ENCODE measurements around the gene ADGRL3. TPM values are rescaled to one million over a fixed set of nuclear protein-coding genes. Genes with fewer than 3 reads are reported as not detected.

ADGRL3 gene
- total RNA-seq, 4 donors from 2014 or later = 6.1 to 26.0 (median 7.3) TPM

DNA sequence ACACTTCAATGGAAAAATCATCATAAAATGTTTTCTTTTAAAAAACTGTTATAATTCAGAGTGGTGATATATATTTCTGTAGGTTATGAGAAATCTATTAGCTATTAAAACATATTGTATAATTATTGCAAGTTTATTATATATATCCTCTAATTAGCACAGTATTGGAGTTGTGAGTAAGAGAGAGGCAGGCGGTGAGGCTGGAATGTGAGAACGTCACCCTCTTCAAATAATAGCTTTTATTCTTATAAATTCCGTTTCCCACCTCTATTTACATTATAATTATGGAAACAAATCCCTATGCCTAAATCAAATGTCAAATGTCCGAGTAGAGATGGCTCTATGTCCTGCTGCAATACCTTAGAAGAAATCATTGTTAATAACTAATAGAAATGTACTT lies 292.9 kb downstream of the ADGRL3 start:
- no peak for ATAC-seq
- H3K27me3 ChIP-seq = no peaks in the 10 kb centered on the region
- 77 to 92% methylated on average over 4 of the region's 4 CpGs for WGBS, 2 donors (ENCODE audit: low coverage in 1 of 2)
- no peaks in the 10 kb centered on the region for H3K4me1 ChIP-seq
- H3K9me3 ChIP-seq = no peaks in the 10 kb centered on the region
- H3K4me3 ChIP-seq = no peak overlapping the region
- no peaks in the 10 kb centered on the region for H3K36me3 ChIP-seq
- no peak overlapping the region for H3K27ac ChIP-seq
- no peak for TF ChIP-seq POLR2A (IDR thresholded peaks at IDR 0.05)
- TF ChIP-seq, protein P1, sequence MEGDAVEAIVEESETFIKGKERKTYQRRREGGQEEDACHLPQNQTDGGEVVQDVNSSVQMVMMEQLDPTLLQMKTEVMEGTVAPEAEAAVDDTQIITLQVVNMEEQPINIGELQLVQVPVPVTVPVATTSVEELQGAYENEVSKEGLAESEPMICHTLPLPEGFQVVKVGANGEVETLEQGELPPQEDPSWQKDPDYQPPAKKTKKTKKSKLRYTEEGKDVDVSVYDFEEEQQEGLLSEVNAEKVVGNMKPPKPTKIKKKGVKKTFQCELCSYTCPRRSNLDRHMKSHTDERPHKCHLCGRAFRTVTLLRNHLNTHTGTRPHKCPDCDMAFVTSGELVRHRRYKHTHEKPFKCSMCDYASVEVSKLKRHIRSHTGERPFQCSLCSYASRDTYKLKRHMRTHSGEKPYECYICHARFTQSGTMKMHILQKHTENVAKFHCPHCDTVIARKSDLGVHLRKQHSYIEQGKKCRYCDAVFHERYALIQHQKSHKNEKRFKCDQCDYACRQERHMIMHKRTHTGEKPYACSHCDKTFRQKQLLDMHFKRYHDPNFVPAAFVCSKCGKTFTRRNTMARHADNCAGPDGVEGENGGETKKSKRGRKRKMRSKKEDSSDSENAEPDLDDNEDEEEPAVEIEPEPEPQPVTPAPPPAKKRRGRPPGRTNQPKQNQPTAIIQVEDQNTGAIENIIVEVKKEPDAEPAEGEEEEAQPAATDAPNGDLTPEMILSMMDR (IDR thresholded peaks at IDR 0.05) = no peak
- no peak for TF ChIP-seq EP300 (IDR thresholded peaks at IDR 0.05)
- no peak for TF ChIP-seq POLR2AphosphoS5 (IDR thresholded peaks at IDR 0.05)

DNA sequence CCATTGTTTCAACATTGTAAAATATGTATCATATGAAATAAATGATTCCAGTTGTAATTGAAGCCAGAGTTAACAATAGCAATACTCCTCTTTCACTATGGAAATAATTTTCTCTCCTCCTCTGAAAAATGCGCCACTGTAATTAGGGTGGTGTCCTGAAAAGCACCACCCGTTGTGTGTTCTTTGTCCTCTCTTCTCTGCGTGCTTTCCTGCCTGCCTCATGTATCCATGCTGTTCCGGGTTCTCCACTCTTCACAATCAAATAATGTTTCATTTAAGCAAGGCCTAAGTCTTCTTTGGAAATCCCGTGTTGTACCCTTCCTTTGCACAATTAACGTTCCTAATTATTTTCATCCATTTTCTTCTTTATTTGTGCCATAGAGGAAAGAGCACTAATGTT lies 293.3 kb downstream of the ADGRL3 start:
- TF ChIP-seq EP300 (IDR thresholded peaks at IDR 0.05) = no peak
- no peak for TF ChIP-seq POLR2A (IDR thresholded peaks at IDR 0.05)
- TF ChIP-seq, protein P1 (IDR thresholded peaks at IDR 0.05) = no peak
- no peak for TF ChIP-seq POLR2AphosphoS5 (IDR thresholded peaks at IDR 0.05)
- no peak overlapping the region for H3K27ac ChIP-seq
- WGBS, 2 donors (ENCODE audit: low coverage in 1 of 2) = 86 to 91% methylated on average over 6 of the region's 6 CpGs
- ATAC-seq = no peak
- no peaks in the 10 kb centered on the region for H3K4me1 ChIP-seq
- no peaks in the 10 kb centered on the region for H3K36me3 ChIP-seq
- H3K27me3 ChIP-seq = no peaks in the 10 kb centered on the region
- no peaks in the 10 kb centered on the region for H3K9me3 ChIP-seq
- no peak overlapping the region for H3K4me3 ChIP-seq

DNA sequence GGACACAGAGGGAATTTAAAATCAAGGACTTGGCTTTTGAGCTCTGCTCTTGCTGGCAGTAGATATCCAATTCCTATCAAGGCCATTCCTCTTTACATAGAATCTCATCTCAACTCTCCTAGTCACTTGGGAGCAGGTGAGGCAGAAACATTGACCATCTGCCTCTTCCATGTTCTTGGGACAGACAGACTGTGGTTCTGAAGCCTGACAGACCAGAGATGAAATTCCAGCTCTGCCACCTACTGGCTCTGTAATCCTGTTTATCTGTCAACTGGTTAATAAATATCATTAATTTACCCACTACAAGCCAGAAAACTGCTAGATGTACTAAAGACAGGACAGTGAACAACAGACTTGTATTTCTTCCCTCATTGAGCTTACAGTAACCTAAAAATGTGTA lies 300.8 kb downstream of the ADGRL3 start:
- Histone ChIP-seq H3K9me3 (no peaks in the 10 kb centered on the region), H3K36me3 (no peaks in the 10 kb centered on the region), H3K4me1 (peaks cover 0 to 5% (median 0%) of the 10 kb centered on the region in 3 donors), H3K27me3 (no peaks in the 10 kb centered on the region), H3K27ac (no peak overlapping the region), H3K4me3 (no peak overlapping the region)
- ATAC-seq = no peak
- TF ChIP-seq, protein P1 (IDR thresholded peaks at IDR 0.05) = no peak
- no peak for TF ChIP-seq EP300 (IDR thresholded peaks at IDR 0.05)
- no peak for TF ChIP-seq POLR2AphosphoS5 (IDR thresholded peaks at IDR 0.05)
- TF ChIP-seq POLR2A (IDR thresholded peaks at IDR 0.05) = no peak

DNA sequence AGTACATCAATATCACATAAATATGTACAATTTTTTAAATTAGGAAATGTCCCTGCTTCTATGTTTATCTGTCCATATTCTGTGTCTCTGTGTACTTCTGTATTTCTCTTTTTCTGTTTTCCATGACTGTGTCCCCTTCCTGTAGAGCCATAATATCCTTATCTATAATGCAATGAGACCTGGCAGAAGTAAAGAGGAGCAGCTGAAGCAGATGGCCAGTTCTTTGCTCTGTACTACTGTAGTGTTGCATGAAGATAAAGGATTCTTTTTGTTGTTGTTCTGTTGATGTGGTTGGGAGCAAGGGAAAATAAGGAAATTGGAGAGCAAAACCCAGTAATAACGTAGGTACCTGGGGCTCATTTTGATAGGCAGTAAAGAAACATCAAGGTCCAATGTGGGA lies 301.7 kb downstream of the ADGRL3 start:
- no peak for ATAC-seq
- no peaks in the 10 kb centered on the region for H3K27me3 ChIP-seq
- WGBS, 2 donors (ENCODE audit: low coverage in 1 of 2) = 78 to 83% methylated on average over 1 of the region's 1 CpG
- H3K9me3 ChIP-seq = no peaks in the 10 kb centered on the region
- no peak for TF ChIP-seq EP300 (IDR thresholded peaks at IDR 0.05)
- no peak for TF ChIP-seq POLR2A (IDR thresholded peaks at IDR 0.05)
- TF ChIP-seq, protein P1 (IDR thresholded peaks at IDR 0.05) = no peak
- no peak for TF ChIP-seq POLR2AphosphoS5 (IDR thresholded peaks at IDR 0.05)
- H3K27ac ChIP-seq = no peak overlapping the region
- peaks cover 0 to 5% (median 0%) of the 10 kb centered on the region in 3 donors for H3K4me1 ChIP-seq
- no peaks in the 10 kb centered on the region for H3K36me3 ChIP-seq
- H3K4me3 ChIP-seq = no peak overlapping the region

DNA sequence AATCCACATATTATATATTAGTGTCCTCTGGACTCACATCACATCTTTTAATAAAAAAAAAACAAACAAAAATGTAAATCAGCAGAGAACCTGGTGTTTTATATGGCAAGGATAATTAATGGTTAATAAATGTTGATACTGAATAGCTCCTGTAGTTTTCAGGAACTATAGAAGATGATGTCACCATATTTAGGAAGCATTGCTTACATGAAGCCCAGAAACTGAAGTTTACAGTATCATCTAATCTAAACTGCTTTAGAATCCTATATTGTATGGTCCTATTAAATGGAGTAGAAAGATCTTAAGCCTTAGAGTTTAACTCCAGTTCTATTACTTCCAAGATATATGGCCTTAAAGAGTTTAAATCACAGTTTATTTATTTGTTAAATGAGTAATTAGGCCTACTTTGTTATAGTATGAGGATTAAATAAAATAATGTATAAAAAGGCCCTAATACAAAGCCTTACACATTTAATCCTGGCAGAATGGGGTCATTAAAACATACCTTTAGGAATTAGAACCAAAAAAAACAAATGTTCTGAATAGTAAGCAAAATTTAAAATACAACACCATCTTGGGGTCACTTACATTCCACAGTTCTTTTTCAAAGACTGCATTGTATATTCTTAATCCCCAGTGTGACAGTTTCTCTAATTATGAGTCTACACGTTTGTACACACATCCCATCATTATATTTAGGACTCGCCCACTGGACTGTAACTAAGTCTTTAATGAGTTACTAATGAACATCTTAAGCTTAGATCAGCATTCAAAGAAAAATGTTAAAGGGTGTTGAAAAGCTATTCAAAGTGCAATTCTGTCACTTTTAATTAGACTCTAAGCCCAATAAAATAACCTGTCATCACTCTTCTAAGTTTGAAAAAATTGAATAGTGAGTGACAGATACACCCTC lies 305.9 kb downstream of the ADGRL3 start:
- ATAC-seq = no peak
- TF ChIP-seq, protein P1 (IDR thresholded peaks at IDR 0.05) = no peak
- TF ChIP-seq POLR2A (IDR thresholded peaks at IDR 0.05) (no peak), POLR2AphosphoS5 (IDR thresholded peaks at IDR 0.05) (no peak), EP300 (IDR thresholded peaks at IDR 0.05) (no peak)
- H3K36me3 ChIP-seq = no peaks in the 10 kb centered on the region
- no peaks in the 10 kb centered on the region for H3K9me3 ChIP-seq
- H3K27ac ChIP-seq = no peak overlapping the region
- H3K4me1 ChIP-seq = peaks cover 0 to 5% (median 0%) of the 10 kb centered on the region in 3 donors
- no peaks in the 10 kb centered on the region for H3K27me3 ChIP-seq
- no peak overlapping the region for H3K4me3 ChIP-seq
- WGBS, 2 donors (ENCODE audit: low coverage in 1 of 2) = 79 to 80% methylated on average over 2 of the region's 2 CpGs
